ENCODE data around the gene PGA5.

GRCh38 chr11:61298663-61299244 lies 57.8 kb downstream of the PGA5 start:
- no peak for TF ChIP-seq CTCF (IDR thresholded peaks at IDR 0.05)
- no peak for TF ChIP-seq POLR2A (IDR thresholded peaks at IDR 0.05)
